SK-N-SH (cell line): Measurements from ENCODE around the gene MLXIPL.

Experiments
- CHD2 ChIP-seq: fragments of 150-350 bp; IDR thresholded peaks from 2 replicates; pipeline ENCODE4 v1.6.1; 2018; ENCODE audit warnings: low read length; ENCODE audit not compliant: partially characterized antibody
- EZH2phosphoT487 ChIP-seq: fragments of 200-600 bp; sonication (generic); IDR thresholded peaks from 2 replicates; pipeline ENCODE4 v1.6.1; 2017; ENCODE audit warnings: low read depth, mixed run types, mild to moderate bottlenecking, antibody characterized with exemption, moderate library complexity, borderline replicate concordance
- FOXM1 ChIP-seq: IDR thresholded peaks from 2 replicates; pipeline ENCODE4 v1.4.0; 2012; ENCODE audit warnings: low read depth, mild to moderate bottlenecking
- NFIC ChIP-seq: IDR thresholded peaks from 2 replicates; pipeline ENCODE4 v1.4.0; 2012; ENCODE audit warnings: borderline replicate concordance
- RXRA ChIP-seq: IDR thresholded peaks from 2 replicates; pipeline ENCODE4 v1.4.0; 2012; ENCODE audit warnings: low read depth, mild to moderate bottlenecking, borderline replicate concordance
- TF ChIP-seq, protein P1 (sequence below): fragments of 200-600 bp; sonication (generic); IDR thresholded peaks from 2 replicates; pipeline ENCODE4 v1.6.1; 2017; ENCODE audit warnings: antibody characterized with exemption, mild to moderate bottlenecking, moderate library complexity
- TF ChIP-seq, protein P2 (sequence below): IDR thresholded peaks from 2 replicates; pipeline ENCODE4 v1.4.0; 2012; ENCODE audit warnings: low read depth

DNA sequence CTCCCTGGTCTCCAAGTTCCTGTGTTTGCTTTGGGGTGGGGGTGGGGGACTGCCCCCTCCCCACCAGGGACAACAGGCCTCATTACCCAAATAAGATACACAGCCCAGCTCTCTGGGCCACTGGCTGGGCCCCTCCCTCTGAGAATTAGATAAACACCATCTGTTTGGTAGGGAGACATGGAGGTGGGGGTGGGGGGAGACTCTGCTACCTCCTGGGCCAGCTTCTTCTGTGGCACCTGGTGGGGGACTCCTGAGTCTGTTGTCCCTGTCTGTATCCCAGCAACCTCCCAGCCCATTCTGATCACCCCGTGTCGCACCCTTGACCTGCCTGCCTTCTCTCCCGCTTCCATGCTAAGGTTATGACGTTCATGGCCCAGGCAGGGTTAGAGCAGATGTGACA is 5.8 kb downstream of the MLXIPL start:
- TF ChIP-seq, protein P1, sequence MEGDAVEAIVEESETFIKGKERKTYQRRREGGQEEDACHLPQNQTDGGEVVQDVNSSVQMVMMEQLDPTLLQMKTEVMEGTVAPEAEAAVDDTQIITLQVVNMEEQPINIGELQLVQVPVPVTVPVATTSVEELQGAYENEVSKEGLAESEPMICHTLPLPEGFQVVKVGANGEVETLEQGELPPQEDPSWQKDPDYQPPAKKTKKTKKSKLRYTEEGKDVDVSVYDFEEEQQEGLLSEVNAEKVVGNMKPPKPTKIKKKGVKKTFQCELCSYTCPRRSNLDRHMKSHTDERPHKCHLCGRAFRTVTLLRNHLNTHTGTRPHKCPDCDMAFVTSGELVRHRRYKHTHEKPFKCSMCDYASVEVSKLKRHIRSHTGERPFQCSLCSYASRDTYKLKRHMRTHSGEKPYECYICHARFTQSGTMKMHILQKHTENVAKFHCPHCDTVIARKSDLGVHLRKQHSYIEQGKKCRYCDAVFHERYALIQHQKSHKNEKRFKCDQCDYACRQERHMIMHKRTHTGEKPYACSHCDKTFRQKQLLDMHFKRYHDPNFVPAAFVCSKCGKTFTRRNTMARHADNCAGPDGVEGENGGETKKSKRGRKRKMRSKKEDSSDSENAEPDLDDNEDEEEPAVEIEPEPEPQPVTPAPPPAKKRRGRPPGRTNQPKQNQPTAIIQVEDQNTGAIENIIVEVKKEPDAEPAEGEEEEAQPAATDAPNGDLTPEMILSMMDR: no peak
- TF ChIP-seq FOXM1 (no peak), CHD2 (no peak), EZH2phosphoT487 (no peak), NFIC (no peak), RXRA (no peak)
- TF ChIP-seq, protein P2, sequence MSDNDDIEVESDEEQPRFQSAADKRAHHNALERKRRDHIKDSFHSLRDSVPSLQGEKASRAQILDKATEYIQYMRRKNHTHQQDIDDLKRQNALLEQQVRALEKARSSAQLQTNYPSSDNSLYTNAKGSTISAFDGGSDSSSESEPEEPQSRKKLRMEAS: no peak
